Measurements from ENCODE around the gene ADRB2. TPM values are rescaled to one million over a fixed set of nuclear protein-coding genes. Genes with fewer than 3 reads are reported as not detected.
"Not testable (repeated sequence)": the region's sequence is repeated elsewhere in the genome, so short reads cannot be mapped to it uniquely, and the experiment has no call there.

The ADRB2 gene
- total RNA-seq, 2 donors from 2014 or later: 3.8 to 4.4 TPM

- H3K4me3 Mint-ChIP-seq: no peak overlapping the region
- H3K9me3 Mint-ChIP-seq: no peaks in the 10 kb centered on the region
- DNase-seq (ENCODE audit: low spot score) (no peak), ATAC-seq (no peak)
- peaks cover 75 to 91% of the 10 kb centered on the region in 2 donors for H3K4me1 Mint-ChIP-seq (ENCODE audit: low read depth in 2 of 2)
- H3K27me3 Mint-ChIP-seq: no peaks in the 10 kb centered on the region
- no peaks in the 10 kb centered on the region for H3K36me3 Mint-ChIP-seq
- H3K27ac Mint-ChIP-seq: peak overlapping the region; percentile 97 to 99
Observed at GRCh38 chr5:148858547-148858946, 32.1 kb downstream of the ADRB2 start.

DNA sequence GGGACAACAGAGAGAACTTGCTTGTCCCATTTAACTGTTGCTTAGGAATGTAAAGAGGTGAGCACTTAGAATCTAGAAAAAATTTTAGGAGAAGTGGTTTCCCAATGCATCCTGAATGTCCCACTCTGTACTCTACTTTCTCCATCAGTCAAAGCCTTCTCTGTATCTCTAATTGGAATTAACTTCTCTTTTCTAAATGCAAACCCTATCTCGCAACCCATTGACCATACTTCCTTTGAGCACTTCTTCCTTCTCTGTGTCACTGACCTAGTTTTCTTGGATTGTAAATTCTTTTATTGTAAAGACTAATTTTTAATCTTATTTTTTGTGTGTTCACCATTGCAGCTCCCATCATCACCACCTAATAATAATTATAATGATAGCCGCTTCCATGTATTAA lies 33.3 kb downstream of the ADRB2 start:
- ATAC-seq (no peak), DNase-seq (ENCODE audit: low spot score) (no peak)
- no peaks in the 10 kb centered on the region for H3K9me3 Mint-ChIP-seq
- no peaks in the 10 kb centered on the region for H3K36me3 Mint-ChIP-seq
- H3K27ac Mint-ChIP-seq: peak overlapping the region; percentile 97 to 99
- H3K4me3 Mint-ChIP-seq: peak overlapping the region; percentile 55
- no peaks in the 10 kb centered on the region for H3K27me3 Mint-ChIP-seq
- H3K4me1 Mint-ChIP-seq (ENCODE audit: low read depth in 2 of 2): peaks cover 70 to 84% of the 10 kb centered on the region in 2 donors

- H3K4me1 Mint-ChIP-seq (ENCODE audit: low read depth in 2 of 2): peaks cover 64 to 77% of the 10 kb centered on the region in 2 donors
- no peaks in the 10 kb centered on the region for H3K36me3 Mint-ChIP-seq
- H3K27me3 Mint-ChIP-seq: no peaks in the 10 kb centered on the region
- DNase-seq (ENCODE audit: low spot score) (no peak), ATAC-seq (no peak)
- H3K27ac Mint-ChIP-seq: peak overlapping the region; percentile 97 to 99
- no peaks in the 10 kb centered on the region for H3K9me3 Mint-ChIP-seq
- peak overlapping the region; percentile 46 for H3K4me3 Mint-ChIP-seq
Observed at GRCh38 chr5:148860599-148860998, 34.2 kb downstream of the ADRB2 start.

GRCh38 chr5:148861088-148861487 lies 34.7 kb downstream of the ADRB2 start:
- DNase-seq (ENCODE audit: low spot score): no peak
- H3K27me3 Mint-ChIP-seq: no peaks in the 10 kb centered on the region
- peak overlapping the region; percentile 46 for H3K4me3 Mint-ChIP-seq
- peak overlapping the region; percentile 97 to 99 for H3K27ac Mint-ChIP-seq
- H3K9me3 Mint-ChIP-seq: no peaks in the 10 kb centered on the region
- H3K36me3 Mint-ChIP-seq: no peaks in the 10 kb centered on the region
- H3K4me1 Mint-ChIP-seq (ENCODE audit: low read depth in 2 of 2): peaks cover 65 to 77% of the 10 kb centered on the region in 2 donors
- no peak for ATAC-seq

- Mint-ChIP-seq H3K27ac (peak overlapping the region in 1 of 2 donors; percentile 97), H3K9me3 (peaks cover under 1% of the 10 kb centered on the region), H3K27me3 (no peaks in the 10 kb centered on the region), H3K36me3 (no peaks in the 10 kb centered on the region), H3K4me1 (ENCODE audit: low read depth in 2 of 2) (peaks cover 65 to 77% of the 10 kb centered on the region in 2 donors), H3K4me3 (no peak overlapping the region)
- DNase-seq (ENCODE audit: low spot score) (no peak), ATAC-seq (no peak)
Observed at GRCh38 chr5:148861696-148862095, 35.3 kb downstream of the ADRB2 start.

DNA sequence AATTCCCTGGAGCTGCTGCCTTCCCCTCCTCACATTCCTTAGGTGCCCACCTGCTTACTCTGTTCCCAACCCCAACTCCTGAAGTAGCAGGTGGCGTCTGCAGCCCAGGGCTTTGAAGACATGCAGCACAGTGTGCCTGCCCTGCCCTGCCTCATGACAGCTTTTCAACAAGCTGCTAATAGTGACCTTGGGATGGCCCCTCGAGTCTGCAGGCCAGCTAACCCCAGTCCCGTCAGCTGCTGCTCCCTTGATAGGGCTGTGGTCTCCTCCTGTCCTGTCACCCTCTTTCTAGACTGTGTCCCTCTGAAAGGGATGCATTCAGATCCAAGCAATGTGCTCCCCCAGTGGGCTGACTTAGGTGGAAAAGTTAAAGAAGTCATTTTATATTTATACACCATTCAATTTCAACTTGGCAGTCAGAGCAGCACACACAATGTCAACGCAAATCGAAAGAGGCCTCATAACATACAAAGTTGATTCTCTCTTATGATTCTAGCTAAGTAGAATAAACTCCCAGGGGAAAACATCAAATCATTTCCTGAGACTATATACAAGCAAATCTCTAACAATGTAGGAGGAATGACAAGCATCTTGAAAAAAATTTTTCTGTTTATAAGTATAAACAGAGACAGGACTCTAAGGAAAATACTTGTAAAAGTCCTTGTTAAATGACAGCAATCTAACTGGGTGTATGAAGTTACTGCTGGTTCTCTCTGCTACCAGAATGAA lies 37.9 kb downstream of the ADRB2 start:
- Mint-ChIP-seq H3K4me1 (ENCODE audit: low read depth in 2 of 2) (peaks cover 59 to 64% of the 10 kb centered on the region in 2 donors), H3K27me3 (no peaks in the 10 kb centered on the region), H3K27ac (peak overlapping the region in 1 of 2 donors; percentile 47), H3K36me3 (no peaks in the 10 kb centered on the region), H3K4me3 (no peak overlapping the region), H3K9me3 (peaks cover 3% of the 10 kb centered on the region)
- DNase-seq (ENCODE audit: low spot score) (no peak), ATAC-seq (no peak)

GRCh38 chr5:148866024-148866423 lies 39.6 kb downstream of the ADRB2 start:
- H3K4me1 Mint-ChIP-seq (ENCODE audit: low read depth in 2 of 2): peaks cover 50 to 59% of the 10 kb centered on the region in 2 donors
- H3K36me3 Mint-ChIP-seq: no peaks in the 10 kb centered on the region
- ATAC-seq: no peak
- H3K9me3 Mint-ChIP-seq: peaks cover 3% of the 10 kb centered on the region
- H3K27ac Mint-ChIP-seq: peak overlapping the region in 1 of 2 donors; percentile 17
- no peak for DNase-seq (ENCODE audit: low spot score)
- no peaks in the 10 kb centered on the region for H3K27me3 Mint-ChIP-seq
- H3K4me3 Mint-ChIP-seq: no peak overlapping the region

DNA sequence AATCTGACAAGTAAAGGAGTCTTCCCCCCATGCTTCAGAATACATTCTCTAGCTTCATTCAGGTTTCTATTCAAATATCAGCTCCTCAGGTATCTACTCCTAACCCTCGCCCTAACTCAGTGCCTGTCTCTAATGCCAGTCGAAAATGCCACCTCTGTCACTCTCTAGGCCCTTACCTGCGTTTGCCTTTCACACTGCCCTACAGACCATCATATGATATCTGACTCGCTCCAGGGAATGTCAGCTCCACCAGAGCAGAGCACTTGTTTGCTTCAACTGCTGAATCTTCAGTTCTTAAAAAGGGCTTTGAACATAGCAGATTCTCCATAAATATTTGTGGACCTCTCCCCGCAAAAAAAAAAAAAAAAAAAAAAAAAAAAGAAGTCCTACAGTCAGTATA lies 46.7 kb downstream of the ADRB2 start:
- no peaks in the 10 kb centered on the region for H3K27me3 Mint-ChIP-seq
- ATAC-seq (no peak), DNase-seq (ENCODE audit: low spot score) (no peak)
- no peak overlapping the region for H3K27ac Mint-ChIP-seq
- no peaks in the 10 kb centered on the region for H3K36me3 Mint-ChIP-seq
- peaks cover 32 to 37% of the 10 kb centered on the region in 2 donors for H3K4me1 Mint-ChIP-seq (ENCODE audit: low read depth in 2 of 2)
- H3K9me3 Mint-ChIP-seq: no peaks in the 10 kb centered on the region
- no peak overlapping the region for H3K4me3 Mint-ChIP-seq

DNA sequence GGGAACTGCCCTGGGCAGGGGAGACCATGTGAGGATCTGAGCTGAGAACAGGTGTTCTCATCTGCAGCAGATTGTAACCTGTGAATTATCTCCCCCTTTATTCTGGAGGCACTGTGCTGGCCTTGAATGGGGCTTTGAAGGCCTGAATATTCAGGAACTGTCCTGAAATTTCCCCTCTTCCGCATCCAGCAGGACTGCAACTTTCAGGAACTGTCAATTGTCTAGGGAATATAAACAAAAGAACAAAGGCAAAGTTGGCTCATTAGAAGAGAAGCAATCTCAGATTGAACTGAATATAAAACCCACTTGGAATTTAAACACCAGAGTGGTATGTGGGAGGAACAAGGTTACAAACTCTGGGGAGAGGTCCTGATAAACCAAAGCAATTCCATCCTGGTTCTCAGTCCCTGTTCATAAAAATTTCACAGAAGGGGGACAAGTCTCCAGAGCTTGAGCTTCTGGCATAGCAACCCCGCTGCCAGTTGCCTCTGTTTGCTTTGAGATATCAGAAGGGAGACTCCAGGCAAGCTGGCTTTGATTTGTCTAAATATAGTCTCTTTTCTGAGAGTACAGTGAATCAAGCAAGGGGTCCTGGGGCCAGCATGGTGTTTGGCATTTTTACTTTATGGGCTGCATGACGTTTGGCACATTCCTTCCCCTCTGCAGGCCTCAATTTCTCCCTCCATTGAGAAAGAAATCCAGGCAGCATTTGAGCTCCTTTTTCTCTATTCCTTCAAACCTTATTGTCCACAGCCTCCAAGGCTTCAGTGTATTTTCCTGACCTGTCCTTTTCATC lies 47.5 kb downstream of the ADRB2 start:
- DNase-seq (ENCODE audit: low spot score) (no peak), ATAC-seq (no peak)
- peaks cover 32 to 34% of the 10 kb centered on the region in 2 donors for H3K4me1 Mint-ChIP-seq (ENCODE audit: low read depth in 2 of 2)
- H3K36me3 Mint-ChIP-seq: no peaks in the 10 kb centered on the region
- no peaks in the 10 kb centered on the region for H3K9me3 Mint-ChIP-seq
- H3K4me3 Mint-ChIP-seq: no peak overlapping the region
- no peaks in the 10 kb centered on the region for H3K27me3 Mint-ChIP-seq
- peak overlapping the region in 1 of 2 donors; percentile 31 for H3K27ac Mint-ChIP-seq

- peaks cover 30 to 38% of the 10 kb centered on the region in 2 donors for H3K4me1 Mint-ChIP-seq (ENCODE audit: low read depth in 2 of 2)
- DNase-seq (ENCODE audit: low spot score) (no peak), ATAC-seq (no peak)
- peak overlapping the region in 1 of 2 donors; percentile 31 for H3K27ac Mint-ChIP-seq
- peaks cover 4% of the 10 kb centered on the region for H3K36me3 Mint-ChIP-seq
- H3K27me3 Mint-ChIP-seq: no peaks in the 10 kb centered on the region
- H3K4me3 Mint-ChIP-seq: no peak overlapping the region
- H3K9me3 Mint-ChIP-seq: no peaks in the 10 kb centered on the region
Observed at GRCh38 chr5:148875205-148875875, 48.9 kb downstream of the ADRB2 start.

DNA sequence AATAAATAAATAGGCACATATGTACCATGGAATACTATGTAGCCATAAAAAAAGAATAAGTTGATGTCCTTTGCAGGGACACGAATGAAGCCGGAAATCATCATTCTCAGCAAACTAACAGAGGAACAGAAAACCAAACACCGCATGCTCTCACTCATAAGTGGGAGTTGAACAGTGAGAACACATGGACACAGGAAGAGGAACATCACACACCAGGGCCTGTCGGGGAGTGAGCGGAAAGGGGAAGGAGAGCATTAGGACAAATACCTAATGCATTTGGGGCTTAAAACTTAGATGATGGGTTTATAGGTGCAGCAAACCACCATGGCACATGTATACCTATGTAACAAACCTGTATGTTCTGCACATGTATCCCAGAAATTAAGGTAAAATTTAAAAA lies 51.0 kb downstream of the ADRB2 start:
- peaks cover 26 to 37% of the 10 kb centered on the region in 2 donors for H3K4me1 Mint-ChIP-seq (ENCODE audit: low read depth in 2 of 2)
- H3K27me3 Mint-ChIP-seq; ATAC-seq; DNase-seq (ENCODE audit: low spot score); H3K9me3 Mint-ChIP-seq; H3K36me3 Mint-ChIP-seq; H3K4me3 Mint-ChIP-seq: not testable (repeated sequence)
- H3K27ac Mint-ChIP-seq: peak overlapping the region in 1 of 2 donors; percentile 47

Data from natural killer cell treated with Interleukin-12 subunit alpha and Interleukin-12 subunit beta and Interleukin-15 and Interleukin-18, amount 100 ng/mL, for 72 hours (primary cell).